B cell (primary cell): ENCODE data around the gene DCTPP1. TPM values are rescaled to one million over a fixed set of nuclear protein-coding genes. Genes with fewer than 3 reads are reported as not detected.

Experiments
- ATAC-seq: fragments of 200-7000 bp; cut with Tn5 transposase; one replicate; pipeline ENCODE4 v1.10.0; 2021; ENCODE audit warnings: low read depth, mild to moderate bottlenecking, moderate number of reproducible peaks, moderate library complexity
- CTCF ChIA-PET: fragments of 350-600 bp; sonication (Branson Sonifier 250); formaldehyde crosslinking; loops from one replicate; lab custom pipeline; 2021; ENCODE audit warnings: antibody characterized with exemption, inconsistent platforms; lab: Charles Lee
- POLR2A ChIA-PET: fragments of 350-600 bp; sonication (Branson Sonifier 250); formaldehyde crosslinking; loops from one replicate; lab custom pipeline; 2021; ENCODE audit warnings: antibody characterized with exemption; lab: Charles Lee
- DNase-seq: peaks from one replicate; pipeline ENCODE4 v3.0.0; 2013
- H2AFZ ChIP-seq: 2 replicates; pipeline ENCODE4 v1.6.1; 2012; ENCODE audit warnings: mild to moderate bottlenecking, low read depth, low read length; ENCODE audit not compliant: insufficient read depth, poor library complexity, severe bottlenecking
- H3K27ac ChIP-seq, 2 donors: 1 replicate in 1 of 2; 2 replicates in 1 of 2; pipeline ENCODE4 v1.5.1; 2012 to 2013; ENCODE audit warnings: low read length in 2 of 2, mild to moderate bottlenecking in 2 of 2, moderate library complexity in 1 of 2
- H3K27me3 ChIP-seq, 4 experiments: fragments of 200-600 bp in 1 of 4; sonication (generic) in 1 of 4; replicated peaks in 1 of 4; 1 replicate in 2 of 4; 2 replicates in 2 of 4; pipeline versions ENCODE4 v1.6.1 to v1.7.0; 2013 to 2016; ENCODE audit warnings: low read length in 3 of 4, mild to moderate bottlenecking in 2 of 4, mixed read lengths in 1 of 4, moderate library complexity in 1 of 4; ENCODE audit not compliant: insufficient read depth in 4 of 4, control insufficient read depth in 3 of 4; ENCODE audit errors: control extremely low read depth in 1 of 4
- H3K36me3 ChIP-seq, 2 experiments: replicated peaks in 1 of 2; 1 replicate in 1 of 2; 2 replicates in 1 of 2; pipeline versions ENCODE4 v1.6.1 to v1.7.1; 2013; ENCODE audit warnings: low read length in 1 of 2; ENCODE audit not compliant: insufficient read depth in 2 of 2, control insufficient read depth in 1 of 2; ENCODE audit errors: control extremely low read depth in 1 of 2, extremely low read depth in 1 of 2
- H3K4me1 ChIP-seq, 2 donors: fragments of 200-600 bp in 1 of 2; sonication (generic) in 1 of 2; 1 replicate in 1 of 2; 2 replicates in 1 of 2; pipeline versions ENCODE4 v1.5.1 to v1.6.1; 2013 to 2017; ENCODE audit warnings: low read length in 2 of 2; ENCODE audit not compliant: control insufficient read depth in 2 of 2, insufficient read depth in 2 of 2
- H3K4me2 ChIP-seq: replicated peaks from 2 replicates; pipeline ENCODE3; 2012; ENCODE audit warnings: mild to moderate bottlenecking, low read depth, low read length; ENCODE audit not compliant: poor library complexity, severe bottlenecking
- H3K4me3 ChIP-seq, 5 experiments: fragments of 200-600 bp in 1 of 5; sonication (generic) in 1 of 5; 1 replicate in 3 of 5; 2 replicates in 2 of 5; pipeline versions ENCODE4 v1.5.1 to v1.7.0; 2011 to 2016; ENCODE audit warnings: low read length in 4 of 5, mild to moderate bottlenecking in 4 of 5, low read depth in 2 of 5, control low read depth in 1 of 5, moderate library complexity in 1 of 5; ENCODE audit not compliant: insufficient read depth in 1 of 5; ENCODE audit errors: control extremely low read depth in 1 of 5, extremely low read depth in 1 of 5
- H3K79me2 ChIP-seq: fragments of 200-600 bp; sonication (generic); one replicate; pipeline ENCODE4 v1.6.0; 2016; ENCODE audit warnings: low read length; ENCODE audit not compliant: control insufficient read depth, insufficient read depth
- H3K9ac ChIP-seq: fragments of 200-600 bp; sonication (generic); 2 replicates; pipeline ENCODE4 v1.6.1; 2017; ENCODE audit warnings: mild to moderate bottlenecking, low read length, moderate library complexity
- H3K9me3 ChIP-seq, 3 donors: one replicate each; pipeline versions ENCODE4 v1.6.1 to v1.7.1; 2013; ENCODE audit warnings: low read length in 2 of 3; ENCODE audit not compliant: control insufficient read depth in 2 of 3, insufficient read depth in 1 of 3; ENCODE audit errors: control extremely low read depth in 1 of 3
- H4K20me1 ChIP-seq: 2 replicates; pipeline ENCODE4 v1.6.0; 2012; ENCODE audit warnings: mild to moderate bottlenecking, low read length; ENCODE audit not compliant: insufficient read depth, control insufficient read depth, poor library complexity, severe bottlenecking
- H3K27ac Mint-ChIP-seq: one replicate; pipeline ENCODE4 v1.8.0; 2021; ENCODE audit warnings: mixed read lengths
- H3K27me3 Mint-ChIP-seq: one replicate; pipeline ENCODE4 v1.8.0; 2021; ENCODE audit warnings: mixed read lengths
- H3K4me1 Mint-ChIP-seq: one replicate; pipeline ENCODE4 v1.8.0; 2021; ENCODE audit warnings: mixed read lengths
- H3K4me3 Mint-ChIP-seq: one replicate; pipeline ENCODE4 v1.8.0; 2021; ENCODE audit warnings: mixed read lengths
- H3K9me3 Mint-ChIP-seq: one replicate; pipeline ENCODE4 v1.8.0; 2022; ENCODE audit warnings: mixed read lengths; ENCODE audit not compliant: insufficient read depth
- CTCF ChIP-seq: fragments of 200-600 bp; IDR thresholded peaks from one replicate; pipeline ENCODE4 v1.8.0; 2022; ENCODE audit warnings: antibody characterized with exemption, mild to moderate bottlenecking
- EZH2 ChIP-seq: IDR thresholded peaks from 2 replicates; pipeline ENCODE4 v1.6.1; 2012; ENCODE audit warnings: borderline replicate concordance, low read depth, mild to moderate bottlenecking, moderate library complexity, low read length; ENCODE audit not compliant: insufficient read depth, poor library complexity, severe bottlenecking
- WGBS: methylation state at CpG from one replicate; pipeline ENCODE4 v1.1.5; 2013; ENCODE audit warnings: missing lambda C conversion rate; ENCODE audit not compliant: insufficient coverage; 5-methylcytosine and 5-hydroxymethylcytosine counted together
- intact Hi-C: fragments of 100-400 bp; cut with micrococcal nuclease; formaldehyde crosslinking; loops from one replicate; pipeline ENCODE4 v1.10.0; 2022
- polyA plus RNA-seq: library from polyadenylated mRNA; depleted of rRNA; stranded (reverse); fragments of >200 nt; gene quantifications from 2 replicates; pipeline ENCODE4 v1.2.3, GENCODE V29; 2012
- total RNA-seq, 2 donors: library from RNA; stranded (reverse); fragments of 120-200 nt in 1 of 2; gene quantifications; 1 replicate in 1 of 2; 2 replicates in 1 of 2; pipeline versions ENCODE4 v1.2.3 to v1.2.4, GENCODE V29; 2013 to 2022

DCTPP1 gene
- total and polyA plus RNA-seq, 2 donors (not counting 1 experiment from before 2014, with no cell fraction given): 25.0 to 30.3 TPM

DNA sequence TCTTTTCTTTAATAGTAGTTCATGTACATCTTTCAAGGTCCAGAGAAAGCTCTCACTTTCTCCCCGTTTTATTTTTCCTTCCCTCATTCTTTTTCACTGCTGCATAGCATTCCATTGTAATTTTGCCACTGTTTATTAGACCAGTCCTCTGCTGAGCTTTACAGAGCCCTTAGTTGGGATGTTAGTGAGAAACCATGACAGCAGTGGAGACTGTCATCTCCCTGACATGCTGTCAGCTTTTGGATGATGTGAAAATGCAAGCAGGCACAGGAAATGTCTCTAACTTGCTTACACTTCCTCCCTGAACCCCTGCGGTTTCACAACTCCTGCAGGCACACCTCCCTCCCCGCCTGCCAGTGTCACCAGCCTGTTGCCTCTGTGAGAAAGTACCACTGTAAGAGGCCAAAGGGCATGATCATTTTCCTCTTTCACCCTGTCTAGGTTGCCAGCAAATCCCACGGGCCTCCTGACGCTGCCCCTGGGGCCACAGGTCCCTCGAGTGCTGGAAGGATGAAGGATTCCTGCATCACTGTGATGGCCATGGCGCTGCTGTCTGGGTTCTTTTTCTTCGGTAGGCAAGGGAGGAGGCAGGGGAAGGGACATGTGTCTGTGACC lies 42.6 kb upstream of the DCTPP1 start, which contains the start of gene ITGAL:
TSS of gene ITGAL (plus strand) at position 415 of the 615 bp plus-strand sequence. CDS start at position 511, 96 bp downstream.
- Histone ChIP-seq H3K27me3 (no peaks in the 10 kb centered on the region), H4K20me1 (no peaks in the 10 kb centered on the region), H3K9ac (peak within 1 kb of the TSS; percentile 77), H3K4me1 (peaks cover 42 to 48% of the 10 kb centered on the region in 2 donors), H3K27ac (peak within 1 kb of the TSS; percentile 70 to 82), H3K4me3 (peak within 1 kb of the TSS; percentile 39 to 76 (median 59)), H3K9me3 (no peaks in the 10 kb centered on the region), H3K36me3 (peaks cover 0 to 18% of the 10 kb centered on the region in 2 experiments), H3K4me2 (peak within 1 kb of the TSS; percentile 94), H3K79me2 (peaks cover 22% of the 10 kb centered on the region), H2AFZ (peak within 1 kb of the TSS; percentile 71)
- H3K27ac Mint-ChIP-seq: peak within 1 kb of the TSS; percentile 91
- peak within 1 kb of the TSS; percentile 83 for H3K4me3 Mint-ChIP-seq
- CTCF ChIA-PET: interaction anchor here (0.9 to 6.5 kb wide), 9 partner anchors 8 to 156 kb away, joined by 3 to 77 read pairs (median 3); partner anchors contain the start of genes DCTPP1 and SEPHS2
- DNase-seq: peak; percentile 83
- WGBS: 5% methylated on average over 5 of the region's 8 CpGs
- peak; percentile 69 for ATAC-seq
- TF ChIP-seq CTCF: no peak
- intact Hi-C loops: loop anchor here (2.0 to 5.0 kb wide), 4 partner anchors 28 to 95 kb away; partner anchors contain the start of genes DCTPP1, SEPHS2 and ZNF768
- H3K27me3 Mint-ChIP-seq: no peaks in the 10 kb centered on the region
- H3K4me1 Mint-ChIP-seq: peaks cover 47% of the 10 kb centered on the region
- POLR2A ChIA-PET: interaction anchor here (0.6 to 5.7 kb wide), 13 partner anchors 11 to 188 kb away, joined by 3 to 74 read pairs (median 5); partner anchors contain the start of genes DCTPP1, PRR14 and SEPHS2
- H3K9me3 Mint-ChIP-seq: no peaks in the 10 kb centered on the region

- no peaks in the 10 kb centered on the region for H3K27me3 Mint-ChIP-seq
- WGBS: 78% methylated on average over 3 of the region's 8 CpGs
- Histone ChIP-seq H3K27me3 (no peaks in the 10 kb centered on the region), H3K4me3 (no peak overlapping the region), H3K79me2 (peaks cover 22% of the 10 kb centered on the region), H3K4me2 (peak overlapping the region; percentile 94), H2AFZ (peak overlapping the region; percentile 38), H3K9me3 (no peaks in the 10 kb centered on the region), H3K27ac (peak overlapping the region; percentile 70 to 82), H3K4me1 (peaks cover 42 to 48% of the 10 kb centered on the region in 2 donors), H3K36me3 (peaks cover 0 to 10% of the 10 kb centered on the region in 2 experiments), H4K20me1 (no peaks in the 10 kb centered on the region), H3K9ac (no peak overlapping the region)
- no peaks in the 10 kb centered on the region for H3K9me3 Mint-ChIP-seq
- H3K4me1 Mint-ChIP-seq: peaks cover 41% of the 10 kb centered on the region
- intact Hi-C loops: loop anchor here (5.0 kb wide), 2 partner anchors 38 to 93 kb away; partner anchors contain the start of gene DCTPP1
- POLR2A ChIA-PET: interaction anchor here (0.6 to 5.7 kb wide), 4 partner anchors 9 to 65 kb away, joined by 3 to 74 read pairs (median 5); partner anchors contain the start of gene ZNF747
- H3K27ac Mint-ChIP-seq: peak overlapping the region; percentile 85
- CTCF ChIA-PET: interaction anchor here (0.7 to 6.5 kb wide), 5 partner anchors 9 to 125 kb away, joined by 3 to 77 read pairs (median 4); partner anchors contain the start of genes DCTPP1 and SEPHS2
- no peak for TF ChIP-seq CTCF
- TF ChIP-seq EZH2: no peak
- DNase-seq (no peak), ATAC-seq (no peak)
- H3K4me3 Mint-ChIP-seq: no peak overlapping the region
These were observed 40.8 kb upstream of the DCTPP1 start for GRCh38 chr16:30470632-30470995.
